Fibroblast of gingiva (primary cell): ENCODE results near the gene CNTN1.

Experiments
- DNase-seq: peaks from one replicate; pipeline ENCODE4 v3.0.0-alpha.2; 2011; ENCODE audit warnings: low read depth

CNTN1 gene

GRCh38 chr12:40853221-40853620, 161.0 kb downstream of the CNTN1 start:
- no peak for DNase-seq

GRCh38 chr12:40854604-40855003, 162.4 kb downstream of the CNTN1 start:
- no peak for DNase-seq

- DNase-seq: no peak
These were observed 172.7 kb downstream of the CNTN1 start for GRCh38 chr12:40864891-40865290.

- no peak for DNase-seq
These were observed 178.7 kb downstream of the CNTN1 start for GRCh38 chr12:40870981-40871380.

- no peak for DNase-seq
These were observed 182.6 kb downstream of the CNTN1 start for GRCh38 chr12:40874868-40875267.

- no peak for DNase-seq
These were observed 197.1 kb downstream of the CNTN1 start for GRCh38 chr12:40889329-40889728.

GRCh38 chr12:40892528-40892927, 200.3 kb downstream of the CNTN1 start:
- DNase-seq: no peak

GRCh38 chr12:40898505-40898904, 206.3 kb downstream of the CNTN1 start:
- DNase-seq: no peak

GRCh38 chr12:40903040-40903439, 210.8 kb downstream of the CNTN1 start:
- no peak for DNase-seq

- DNase-seq: no peak
These were observed 214.9 kb downstream of the CNTN1 start for GRCh38 chr12:40907115-40907527.

GRCh38 chr12:40911676-40912075, 219.4 kb downstream of the CNTN1 start:
- no peak for DNase-seq

GRCh38 chr12:40915172-40915571, 222.9 kb downstream of the CNTN1 start:
- DNase-seq: no peak

- DNase-seq: no peak
These were observed 225.3 kb downstream of the CNTN1 start for GRCh38 chr12:40917561-40917960.

- DNase-seq: peak; percentile 8
These were observed 229.4 kb downstream of the CNTN1 start for GRCh38 chr12:40921563-40922163.

GRCh38 chr12:40937891-40938290, 245.7 kb downstream of the CNTN1 start:
- no peak for DNase-seq

GRCh38 chr12:40942326-40942725, 250.1 kb downstream of the CNTN1 start:
- DNase-seq: peak; percentile 3

GRCh38 chr12:40945772-40946171, 253.5 kb downstream of the CNTN1 start:
- DNase-seq: no peak

GRCh38 chr12:40946612-40947194, 254.5 kb downstream of the CNTN1 start:
- DNase-seq: peak; percentile 30

- DNase-seq: no peak
These were observed 255.6 kb downstream of the CNTN1 start for GRCh38 chr12:40947797-40948196.

- peak; percentile 4 for DNase-seq
These were observed 260.8 kb downstream of the CNTN1 start for GRCh38 chr12:40953076-40953475.

GRCh38 chr12:40957417-40957816, 265.2 kb downstream of the CNTN1 start:
- DNase-seq: no peak

- DNase-seq: peak; percentile 71
These were observed 266.8 kb downstream of the CNTN1 start for GRCh38 chr12:40959041-40959440.

GRCh38 chr12:40963751-40964150, 271.5 kb downstream of the CNTN1 start:
- DNase-seq: no peak

- no peak for DNase-seq
These were observed 277.6 kb downstream of the CNTN1 start for GRCh38 chr12:40969796-40970195.
